Inferior parietal cortex (tissue), 1 donor: Measurements from ENCODE around the gene B4GALT1.
"Not testable (repeated sequence)": the region's sequence is repeated elsewhere in the genome, so short reads cannot be mapped to it uniquely, and the experiment has no call there.

Experiments
- DNase-seq: peaks from one replicate; pipeline ENCODE4 v3.0.0-alpha.2; 2016; ENCODE audit errors: extremely low spot score

Gene B4GALT1

DNA sequence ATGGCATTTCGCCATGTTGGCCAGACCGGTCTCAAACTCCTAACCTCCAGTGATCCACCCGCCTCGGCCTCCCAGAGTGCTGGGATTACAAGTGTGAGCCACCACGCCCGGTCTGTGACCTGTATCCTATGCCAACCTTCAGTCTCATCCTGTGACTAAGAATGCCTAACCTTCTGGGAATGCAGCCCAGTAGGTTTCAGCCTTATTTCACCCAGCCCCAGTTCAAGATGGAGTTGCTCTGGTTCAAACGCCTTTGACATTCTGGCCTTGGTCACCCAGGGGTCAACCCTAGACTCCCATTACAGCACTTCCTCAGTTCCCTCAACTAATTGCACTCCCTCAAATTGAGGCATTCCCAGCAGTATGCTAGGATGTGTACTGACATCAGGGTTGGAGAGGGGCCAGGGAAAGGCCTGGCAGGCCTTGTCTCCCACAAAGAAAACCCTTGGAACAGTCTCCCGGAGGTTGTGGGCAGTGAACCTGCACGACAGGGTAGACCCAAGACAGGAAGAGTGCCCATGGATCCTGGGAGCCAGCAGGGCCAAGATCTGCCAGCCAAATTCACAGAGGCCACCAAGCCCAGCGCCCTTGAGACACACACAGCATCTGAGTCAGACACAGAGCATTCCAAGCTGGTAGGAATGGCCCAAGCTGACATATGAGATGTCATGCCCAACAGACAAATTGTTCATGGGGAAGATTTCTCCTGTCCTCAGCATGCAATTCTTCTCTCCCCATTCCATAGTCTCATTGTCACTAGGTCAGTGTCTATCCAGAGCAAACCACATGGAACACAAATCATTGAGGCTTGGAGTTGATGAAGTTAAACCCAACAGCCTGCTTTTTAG is 65.8 kb downstream of the B4GALT1 start:
- no peak for DNase-seq

DNA sequence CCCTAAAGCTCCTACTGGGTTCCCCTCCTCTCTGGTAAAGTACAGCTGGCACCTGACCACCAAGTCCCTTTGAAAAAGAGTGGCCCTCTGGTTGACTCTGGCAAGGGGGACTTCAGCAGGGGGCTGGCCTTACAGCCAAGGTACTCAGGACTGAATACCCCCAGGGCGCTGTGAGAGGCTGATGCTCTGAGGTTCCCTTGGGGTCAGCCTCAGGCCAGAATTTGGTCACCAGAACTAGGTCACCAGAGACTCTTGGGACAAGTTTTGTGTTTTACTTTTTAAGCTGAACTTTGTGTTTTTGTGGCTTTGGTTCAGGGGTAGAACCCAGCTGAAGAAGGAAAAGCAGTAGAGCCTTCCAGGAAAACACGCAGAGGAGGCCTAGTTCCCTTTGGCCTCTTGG is 67.4 kb downstream of the B4GALT1 start:
- no peak for DNase-seq

DNA sequence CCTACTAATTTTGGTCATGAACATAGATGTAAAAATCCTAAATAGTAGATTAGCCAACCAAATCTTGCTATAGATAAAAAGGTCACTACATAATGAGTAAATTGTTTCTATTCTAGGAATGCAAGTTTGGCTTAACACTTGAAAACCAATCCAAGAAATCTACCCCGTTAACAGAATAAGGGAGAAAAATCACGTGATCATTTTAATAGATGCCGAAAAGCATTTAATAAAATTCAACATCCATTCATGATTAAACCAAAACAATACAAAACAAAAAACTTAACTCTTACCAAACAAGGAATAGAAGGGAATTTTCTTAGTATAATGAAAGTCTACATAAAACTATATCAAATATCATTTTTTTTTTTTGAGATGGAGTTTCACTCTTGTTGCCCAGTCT is 69.9 kb downstream of the B4GALT1 start:
- DNase-seq = no peak

DNA sequence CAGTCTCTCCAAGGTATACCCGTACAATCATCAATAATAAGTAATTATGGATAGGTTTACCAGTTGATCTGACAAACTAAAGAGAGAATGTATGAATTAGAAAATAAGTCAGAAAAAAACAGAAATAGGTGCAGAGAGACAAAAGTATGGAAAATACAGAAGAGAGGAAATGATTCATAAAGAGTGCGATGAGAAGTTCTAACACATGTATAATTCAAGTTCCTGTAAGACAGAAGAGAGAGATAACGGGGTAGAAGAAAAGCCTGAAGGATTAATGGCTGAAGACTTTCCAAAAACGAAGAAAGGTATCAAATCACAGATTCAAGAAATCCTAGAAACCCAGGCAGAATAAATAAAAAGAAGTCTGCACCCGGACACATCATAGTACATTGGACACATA is 74.5 kb downstream of the B4GALT1 start:
- DNase-seq = no peak

DNA sequence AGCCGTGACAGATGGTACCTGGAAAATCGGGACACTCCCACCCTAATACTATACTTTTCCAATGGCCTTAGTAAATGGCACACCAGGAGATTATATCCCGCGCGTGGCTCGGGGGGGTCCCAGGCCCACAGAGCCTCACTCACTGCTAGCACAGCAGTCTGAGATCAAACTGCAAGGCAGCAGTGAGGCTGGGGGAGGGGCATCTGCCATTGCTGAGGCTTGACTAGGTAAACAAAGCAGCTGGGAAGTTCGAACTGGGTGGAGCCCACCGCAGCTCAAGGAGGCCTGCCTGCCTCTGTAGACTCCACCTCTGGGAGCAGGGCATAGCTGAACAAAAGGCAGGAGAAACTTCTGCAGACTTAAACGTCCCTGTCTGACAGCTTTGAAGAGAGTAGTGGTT is 81.5 kb downstream of the B4GALT1 start:
- DNase-seq = not testable (repeated sequence)

DNA sequence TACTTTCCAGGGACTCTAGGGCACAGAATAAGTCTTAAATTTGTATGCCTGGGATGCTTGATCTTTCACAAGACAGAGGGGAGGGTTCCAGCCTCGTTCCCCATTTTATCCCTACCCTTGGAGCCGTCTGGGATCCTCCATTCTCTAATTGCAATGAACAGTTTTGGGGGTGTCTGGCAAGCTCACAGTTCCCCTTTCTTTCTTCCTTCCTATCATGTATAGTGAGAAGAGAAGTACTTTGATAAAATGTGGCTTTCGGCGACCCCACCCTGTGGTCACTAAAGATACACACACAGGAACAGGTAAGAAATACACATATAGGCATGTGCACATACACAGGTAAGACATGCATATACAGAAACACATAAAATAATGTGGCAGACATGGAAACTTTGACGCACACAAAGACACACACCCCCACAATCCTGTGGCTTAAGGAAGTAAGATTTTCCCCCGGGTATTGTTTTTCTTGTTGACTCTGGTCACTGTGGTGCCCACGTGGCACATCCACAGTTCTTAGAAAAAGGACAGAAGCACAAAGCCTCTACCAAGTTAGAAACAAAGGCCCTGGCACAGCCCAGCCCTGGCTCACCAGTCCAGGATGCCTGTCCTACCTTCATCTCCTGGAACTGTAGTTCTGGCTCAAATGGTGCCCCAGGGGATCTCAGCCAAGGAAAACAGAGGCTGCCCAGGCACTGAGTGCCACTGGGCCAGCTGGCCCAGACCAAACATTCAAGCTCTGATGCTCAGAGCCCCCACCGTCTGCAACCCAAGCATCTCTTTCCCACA is 84.4 kb downstream of the B4GALT1 start:
- DNase-seq = no peak

DNA sequence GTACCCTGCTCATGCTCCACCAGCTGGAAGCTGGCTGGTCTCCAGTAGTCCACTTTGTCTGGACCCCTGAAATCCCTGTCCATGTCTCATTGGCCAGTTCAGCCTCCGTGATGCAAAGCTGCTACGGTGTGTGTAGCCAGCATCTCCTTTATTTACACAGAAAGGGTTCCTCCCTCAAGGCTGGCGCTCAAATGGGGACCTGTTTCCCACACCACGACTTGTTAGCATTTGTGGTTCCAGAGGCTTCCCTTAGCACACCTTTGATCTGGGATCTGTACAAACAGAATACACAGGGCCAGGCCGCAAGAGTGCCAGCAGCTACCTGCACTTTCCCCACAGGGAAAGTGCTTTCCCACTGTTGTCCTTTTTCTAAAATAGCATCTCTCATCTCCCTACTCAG is 85.0 kb downstream of the B4GALT1 start:
- no peak for DNase-seq

DNA sequence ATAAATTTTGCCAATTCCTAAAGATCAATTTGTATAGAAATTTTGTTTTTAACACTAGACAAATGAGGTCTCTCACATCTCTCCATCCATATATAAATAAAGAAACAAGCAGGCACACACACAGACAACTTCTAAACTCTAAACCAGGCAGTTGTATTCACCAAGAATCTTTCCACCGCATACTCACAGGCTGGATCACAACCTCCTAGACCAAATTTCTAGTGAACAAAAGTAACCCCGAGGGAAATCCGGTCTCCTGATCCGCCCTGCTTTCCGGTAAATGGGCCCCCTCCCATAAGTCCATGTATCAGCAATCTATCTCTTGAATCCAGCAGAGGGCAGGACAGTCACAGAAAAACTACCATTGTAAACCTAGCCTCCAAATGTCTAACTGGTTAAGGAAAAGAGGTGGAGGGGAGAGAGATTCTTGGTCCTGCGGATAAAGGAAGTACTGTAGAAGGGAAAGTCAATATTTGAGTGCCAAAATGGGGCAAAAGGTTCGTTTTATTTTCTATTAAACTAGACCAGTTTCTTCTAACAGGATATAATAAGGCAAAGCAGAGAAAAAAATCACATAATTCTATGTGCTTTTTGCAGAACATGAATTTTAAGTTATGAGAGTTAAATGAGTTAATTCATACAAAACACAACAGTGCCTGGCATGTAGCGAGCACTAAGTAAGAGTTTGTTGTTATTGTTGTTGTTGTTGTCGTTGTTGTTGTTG is 85.8 kb downstream of the B4GALT1 start:
- peak; percentile 82 for DNase-seq

DNA sequence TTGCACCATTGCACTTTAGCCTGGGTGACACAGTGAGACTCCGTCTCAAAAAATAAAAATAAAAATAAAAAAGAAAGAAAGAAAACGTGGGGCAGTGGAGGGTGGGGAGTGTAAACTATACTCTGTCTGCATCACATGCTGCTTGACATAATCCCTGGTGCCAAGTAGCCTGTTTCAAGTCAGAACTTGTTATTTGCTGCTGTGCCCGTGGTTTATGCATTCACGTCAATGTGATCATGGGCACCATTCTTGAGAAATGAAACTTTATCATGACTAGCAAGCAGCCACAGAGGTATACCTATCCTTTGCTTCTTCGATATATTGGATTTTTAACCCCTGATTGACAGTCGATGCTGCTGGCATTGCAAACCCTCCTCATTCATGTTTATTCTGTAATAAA is 86.6 kb downstream of the B4GALT1 start:
- no peak for DNase-seq

DNA sequence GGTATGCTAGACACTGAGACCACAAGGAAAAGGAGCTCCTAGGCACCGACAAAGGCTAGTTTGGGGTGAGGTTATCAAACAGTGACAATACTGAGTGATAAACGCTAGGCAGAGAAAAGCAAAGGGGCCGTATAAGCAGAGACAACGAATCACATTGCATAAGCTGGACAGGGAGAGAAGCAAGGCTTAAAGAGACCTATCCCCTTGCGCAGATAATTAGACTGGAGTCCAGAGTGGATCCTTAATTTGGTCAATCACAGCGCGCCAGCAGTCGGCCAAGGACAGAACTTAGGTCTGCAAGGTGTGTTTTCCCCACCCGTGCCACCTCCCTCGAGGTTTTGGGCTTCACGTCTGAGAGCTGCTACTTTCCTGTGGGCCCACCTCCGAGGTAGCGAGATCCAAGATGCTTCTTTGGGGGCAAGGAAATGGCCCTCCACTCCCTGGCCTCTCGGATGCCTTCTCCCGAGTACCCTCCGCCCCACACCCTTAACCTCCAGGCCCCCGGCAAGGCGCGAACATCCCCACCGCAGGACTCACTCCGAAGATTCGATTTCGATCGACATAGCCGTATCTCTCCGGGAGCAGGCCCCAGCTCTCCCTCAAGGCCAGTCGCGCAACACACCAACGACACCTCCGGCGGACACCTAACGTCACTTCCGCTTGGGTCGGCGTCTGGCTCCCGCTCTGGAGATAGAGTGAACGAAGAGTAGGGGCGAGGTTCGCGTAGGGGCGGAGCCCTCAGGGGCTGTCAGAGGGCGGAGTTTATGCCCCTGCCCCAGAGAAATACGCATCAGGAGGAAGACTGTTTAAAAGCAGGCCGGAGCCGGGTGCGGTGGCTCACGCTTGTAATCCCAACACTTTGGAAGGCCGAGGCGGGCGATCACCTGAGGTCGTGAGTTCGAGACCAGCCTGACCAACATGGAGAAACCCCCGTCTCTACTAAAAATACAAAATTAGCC is 90.8 kb downstream of the B4GALT1 start, which contains the start of gene SMU1:
TSS of gene SMU1 (minus strand) at position 629 of the 959 bp plus-strand sequence. CDS start at position 563, 66 bp downstream.
- DNase-seq = peak; percentile 98

DNA sequence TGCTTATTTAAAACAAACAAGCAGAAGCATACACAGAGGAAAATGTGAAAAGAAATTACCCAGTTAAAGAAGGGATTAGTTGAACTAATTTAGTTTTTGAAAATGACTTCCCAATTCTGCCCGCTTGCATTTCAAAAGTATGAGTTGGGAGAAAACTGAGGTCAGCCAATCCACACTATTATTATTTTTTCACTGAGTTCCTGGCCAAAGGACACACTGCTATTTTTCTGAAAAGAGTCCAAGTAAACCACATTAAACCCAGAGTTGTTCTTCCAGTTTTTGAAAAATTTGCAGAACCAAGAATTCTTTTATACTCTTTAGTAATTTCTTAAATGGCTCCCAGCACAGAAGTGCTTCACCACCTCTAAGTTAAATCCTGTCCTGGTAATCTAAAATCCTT is 98.1 kb downstream of the B4GALT1 start:
- no peak for DNase-seq

DNA sequence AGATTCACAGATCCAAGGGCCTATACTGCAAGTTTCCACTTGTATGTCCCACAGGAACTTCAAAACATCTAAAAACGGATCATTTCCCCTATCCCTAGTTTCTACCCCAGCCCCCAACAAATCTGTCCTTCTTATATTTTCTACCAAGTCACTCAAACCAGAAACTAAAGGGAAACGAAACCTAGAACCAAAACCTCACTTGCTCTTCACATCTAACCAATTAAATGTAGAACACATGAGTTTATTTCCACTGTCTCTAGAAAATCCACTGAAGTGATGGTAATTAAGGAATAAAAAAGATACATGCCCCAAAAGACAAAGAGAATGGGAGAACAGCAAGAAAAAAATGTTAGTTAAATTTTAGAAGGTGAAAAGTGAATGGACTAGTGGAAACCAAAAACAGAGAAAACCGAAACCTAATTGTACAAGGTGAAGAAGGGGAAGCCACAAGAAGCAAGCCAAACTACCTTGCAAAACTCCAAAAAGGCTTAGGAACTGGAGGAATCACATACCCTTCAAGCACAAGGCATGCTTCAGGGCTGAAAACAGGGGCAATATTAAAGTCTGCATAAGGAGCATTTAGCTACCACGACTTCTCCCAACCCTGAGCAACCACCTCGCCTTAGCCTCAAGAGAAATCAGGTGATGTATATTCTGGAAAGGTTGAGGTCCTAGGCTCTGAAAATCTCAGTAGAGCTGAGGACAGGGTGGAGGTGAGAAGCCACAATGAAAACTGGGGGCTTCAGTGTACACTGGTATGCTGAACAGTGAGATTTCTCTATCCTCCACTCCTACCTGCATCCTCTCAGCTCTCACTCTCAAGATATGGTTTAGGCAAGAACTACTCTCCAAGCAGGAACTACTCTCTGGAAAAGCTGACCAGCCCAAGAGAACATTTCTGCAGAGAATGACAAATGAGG is 101.7 kb downstream of the B4GALT1 start:
- DNase-seq = no peak
